Measurements from ENCODE around the gene CCDC88A. TPM values are rescaled to one million over a fixed set of nuclear protein-coding genes. Genes with fewer than 3 reads are reported as not detected.

CCDC88A gene
- total and polyA plus RNA-seq, 2 donors (not counting 1 experiment from before 2014, with no cell fraction given), result 40.8 to 56.5 TPM

DNA sequence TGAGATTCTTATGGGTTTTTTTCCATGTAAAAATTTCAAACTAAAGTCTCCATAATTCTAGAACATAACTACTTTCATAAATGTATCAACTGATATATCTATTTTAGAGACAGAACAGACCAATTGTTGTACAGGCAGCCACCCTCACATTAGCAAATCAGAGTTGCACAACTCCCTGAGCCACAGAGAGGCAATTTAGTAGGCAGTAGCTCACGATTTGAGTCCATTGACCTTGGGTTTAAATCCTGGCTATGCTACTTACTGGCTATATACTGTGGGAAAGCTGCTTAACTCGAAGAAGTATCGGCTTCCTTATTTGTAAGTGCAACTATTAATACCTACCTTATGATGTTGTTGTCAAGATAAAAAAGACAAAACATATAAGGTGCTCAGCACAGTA, 166.8 kb downstream of the CCDC88A start:
- Histone ChIP-seq H3K36me3 (ENCODE audit: control insufficient read depth, insufficient read depth, low read length) (peaks cover 2% of the 10 kb centered on the region), H4K20me1 (ENCODE audit: control insufficient read depth, extremely low read depth, insufficient read depth, low read length) (no peaks in the 10 kb centered on the region), H3K4me3 (replicated peaks in 1 of 4; ENCODE audit: control extremely low read depth in 1 of 4, insufficient read depth in 1 of 4, low read depth in 3 of 4, low read length in 4 of 4) (no peak overlapping the region), H3K4me2 (ENCODE audit: extremely low read depth, insufficient read depth, low read length) (no peak overlapping the region), H3K79me2 (ENCODE audit: control insufficient read depth, insufficient read depth, low read length) (no peaks in the 10 kb centered on the region), H2AFZ (ENCODE audit: low read length) (no peak overlapping the region), H3K9me3 (ENCODE audit: control insufficient read depth, insufficient read depth, low read depth, low read length) (no peaks in the 10 kb centered on the region), H3K27me3 (ENCODE audit: control insufficient read depth, insufficient read depth, low read length) (no peaks in the 10 kb centered on the region), H3K27ac (ENCODE audit: insufficient read depth, low read length) (no peak overlapping the region), H3K4me1 (ENCODE audit: control insufficient read depth, extremely low read depth, insufficient read depth, low read length) (no peaks in the 10 kb centered on the region), H3K9ac (ENCODE audit: insufficient read depth, low read length) (no peak overlapping the region)
- DNase-seq (ENCODE audit: low read depth in 2 of 2), result no peak
- TF ChIP-seq EZH2 (IDR thresholded peaks at IDR 0.05; ENCODE audit: low read length, missing control alignments), result no peak
- TF ChIP-seq, protein P1, sequence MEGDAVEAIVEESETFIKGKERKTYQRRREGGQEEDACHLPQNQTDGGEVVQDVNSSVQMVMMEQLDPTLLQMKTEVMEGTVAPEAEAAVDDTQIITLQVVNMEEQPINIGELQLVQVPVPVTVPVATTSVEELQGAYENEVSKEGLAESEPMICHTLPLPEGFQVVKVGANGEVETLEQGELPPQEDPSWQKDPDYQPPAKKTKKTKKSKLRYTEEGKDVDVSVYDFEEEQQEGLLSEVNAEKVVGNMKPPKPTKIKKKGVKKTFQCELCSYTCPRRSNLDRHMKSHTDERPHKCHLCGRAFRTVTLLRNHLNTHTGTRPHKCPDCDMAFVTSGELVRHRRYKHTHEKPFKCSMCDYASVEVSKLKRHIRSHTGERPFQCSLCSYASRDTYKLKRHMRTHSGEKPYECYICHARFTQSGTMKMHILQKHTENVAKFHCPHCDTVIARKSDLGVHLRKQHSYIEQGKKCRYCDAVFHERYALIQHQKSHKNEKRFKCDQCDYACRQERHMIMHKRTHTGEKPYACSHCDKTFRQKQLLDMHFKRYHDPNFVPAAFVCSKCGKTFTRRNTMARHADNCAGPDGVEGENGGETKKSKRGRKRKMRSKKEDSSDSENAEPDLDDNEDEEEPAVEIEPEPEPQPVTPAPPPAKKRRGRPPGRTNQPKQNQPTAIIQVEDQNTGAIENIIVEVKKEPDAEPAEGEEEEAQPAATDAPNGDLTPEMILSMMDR (conservative IDR thresholded peaks at IDR 0.05 in 1 of 2, IDR thresholded peaks at IDR 0.05 in 1 of 2; ENCODE audit: low read depth in 1 of 2, low read length in 2 of 2), result no peak

DNA sequence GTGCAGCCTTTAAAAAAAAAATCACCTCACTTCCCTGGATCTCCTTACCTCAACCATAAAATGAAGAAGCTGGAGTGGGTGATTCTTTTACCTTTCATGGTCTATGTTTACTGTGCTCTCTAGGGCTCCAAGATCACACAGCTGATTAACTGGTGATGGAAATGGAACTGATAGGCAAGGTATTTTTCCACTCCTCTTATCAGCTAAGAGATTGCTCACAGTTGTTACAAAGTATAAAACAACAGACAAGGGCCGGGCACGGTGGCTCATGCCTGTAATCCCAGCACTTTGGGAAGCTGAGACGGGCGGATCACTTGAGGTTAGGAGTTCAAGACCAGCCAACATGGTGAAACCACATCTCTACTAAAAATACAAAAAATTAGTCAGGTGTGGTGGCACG, 172.6 kb downstream of the CCDC88A start:
- Histone ChIP-seq H3K36me3 (ENCODE audit: control insufficient read depth, insufficient read depth, low read length) (no peaks in the 10 kb centered on the region), H2AFZ (ENCODE audit: low read length) (no peak overlapping the region), H4K20me1 (ENCODE audit: control insufficient read depth, extremely low read depth, insufficient read depth, low read length) (no peaks in the 10 kb centered on the region), H3K9ac (ENCODE audit: insufficient read depth, low read length) (no peak overlapping the region), H3K9me3 (ENCODE audit: control insufficient read depth, insufficient read depth, low read depth, low read length) (no peaks in the 10 kb centered on the region), H3K79me2 (ENCODE audit: control insufficient read depth, insufficient read depth, low read length) (no peaks in the 10 kb centered on the region), H3K4me1 (ENCODE audit: control insufficient read depth, extremely low read depth, insufficient read depth, low read length) (no peaks in the 10 kb centered on the region), H3K4me3 (replicated peaks in 1 of 4; ENCODE audit: control extremely low read depth in 1 of 4, insufficient read depth in 1 of 4, low read depth in 3 of 4, low read length in 4 of 4) (no peak overlapping the region), H3K27me3 (ENCODE audit: control insufficient read depth, insufficient read depth, low read length) (no peaks in the 10 kb centered on the region), H3K27ac (ENCODE audit: insufficient read depth, low read length) (no peak overlapping the region), H3K4me2 (ENCODE audit: extremely low read depth, insufficient read depth, low read length) (no peak overlapping the region)
- no peak for DNase-seq (ENCODE audit: low read depth in 2 of 2)
- TF ChIP-seq, protein P1 (conservative IDR thresholded peaks at IDR 0.05 in 1 of 2, IDR thresholded peaks at IDR 0.05 in 1 of 2; ENCODE audit: low read depth in 1 of 2, low read length in 2 of 2), result no peak
- TF ChIP-seq EZH2 (IDR thresholded peaks at IDR 0.05; ENCODE audit: low read length, missing control alignments), result no peak

DNA sequence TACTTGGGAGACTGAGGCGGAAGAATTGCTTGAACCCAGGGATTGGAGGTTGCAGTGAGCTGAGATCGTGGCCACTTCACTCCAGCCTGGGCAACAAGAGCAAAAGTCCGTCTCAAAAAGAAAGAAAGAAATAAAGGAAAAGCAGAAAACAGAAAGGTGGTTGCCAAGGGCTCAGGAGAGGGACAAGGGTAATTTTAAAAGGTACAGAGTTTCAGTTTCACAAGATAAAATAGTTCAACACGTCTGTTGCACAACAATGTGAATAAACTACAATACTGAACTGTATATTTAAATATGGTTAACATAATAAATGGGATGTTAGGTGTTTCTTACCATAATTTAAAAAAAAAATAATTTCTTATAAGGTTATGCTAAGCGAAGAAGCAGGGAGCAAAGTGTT, 174.2 kb downstream of the CCDC88A start:
- no peak for TF ChIP-seq EZH2 (IDR thresholded peaks at IDR 0.05; ENCODE audit: low read length, missing control alignments)
- TF ChIP-seq, protein P1 (conservative IDR thresholded peaks at IDR 0.05 in 1 of 2, IDR thresholded peaks at IDR 0.05 in 1 of 2; ENCODE audit: low read depth in 1 of 2, low read length in 2 of 2), result no peak
- no peak overlapping the region for H2AFZ ChIP-seq (ENCODE audit: low read length)
- no peaks in the 10 kb centered on the region for H4K20me1 ChIP-seq (ENCODE audit: control insufficient read depth, extremely low read depth, insufficient read depth, low read length)
- no peaks in the 10 kb centered on the region for H3K4me1 ChIP-seq (ENCODE audit: control insufficient read depth, extremely low read depth, insufficient read depth, low read length)
- H3K4me3 ChIP-seq (replicated peaks in 1 of 4; ENCODE audit: control extremely low read depth in 1 of 4, insufficient read depth in 1 of 4, low read depth in 3 of 4, low read length in 4 of 4), result no peak overlapping the region
- no peak for DNase-seq (ENCODE audit: low read depth in 2 of 2)
- H3K79me2 ChIP-seq (ENCODE audit: control insufficient read depth, insufficient read depth, low read length), result no peaks in the 10 kb centered on the region
- no peak overlapping the region for H3K27ac ChIP-seq (ENCODE audit: insufficient read depth, low read length)
- no peaks in the 10 kb centered on the region for H3K36me3 ChIP-seq (ENCODE audit: control insufficient read depth, insufficient read depth, low read length)
- H3K4me2 ChIP-seq (ENCODE audit: extremely low read depth, insufficient read depth, low read length), result no peak overlapping the region
- H3K9me3 ChIP-seq (ENCODE audit: control insufficient read depth, insufficient read depth, low read depth, low read length), result no peaks in the 10 kb centered on the region
- H3K27me3 ChIP-seq (ENCODE audit: control insufficient read depth, insufficient read depth, low read length), result no peaks in the 10 kb centered on the region
- H3K9ac ChIP-seq (ENCODE audit: insufficient read depth, low read length), result no peak overlapping the region

Measured in fibroblast of lung (primary cell).